NT2/D1 (cell line): ENCODE measurements around the gene ROCK1.

Experiments
- YY1 ChIP-seq: IDR thresholded peaks from 2 replicates; pipeline ENCODE4 v1.6.1; 2011; ENCODE audit not compliant: insufficient read length, insufficient read depth
- ZNF274 ChIP-seq: IDR thresholded peaks from 2 replicates; pipeline ENCODE4 v1.6.1; 2011; ENCODE audit warnings: mild to moderate bottlenecking, low read depth, low read length

DNA sequence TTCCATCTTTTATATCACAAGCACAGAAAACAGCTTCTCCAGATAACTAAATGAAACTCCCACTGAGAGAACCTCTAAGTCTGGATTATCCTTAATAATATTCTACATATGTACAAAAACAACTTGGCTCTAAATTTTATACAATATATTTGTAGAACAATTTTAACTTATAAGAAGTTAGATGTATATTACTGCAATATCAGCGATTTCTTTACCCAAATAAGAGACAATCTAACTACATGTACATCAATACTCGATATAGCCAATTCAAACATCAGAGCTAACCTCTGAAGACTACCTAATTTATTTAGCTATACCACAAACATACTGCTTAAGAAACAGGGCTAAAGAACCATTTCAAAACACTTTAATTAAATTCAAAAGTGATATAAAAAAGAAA lies 148.6 kb downstream of the ROCK1 start:
- TF ChIP-seq ZNF274 (no peak), YY1 (no peak)
